HUES48 (cell line): Measurements from ENCODE around the gene ASB16.
A peak's percentile ranks its signal among the peaks of the same experiment; 100 is the strongest.

Experiments used
- H3K27ac ChIP-seq: one replicate; pipeline ENCODE4 v1.7.0; 2013; ENCODE audit warnings: low read depth, low read length, inconsistent platforms
- H3K27me3 ChIP-seq: 2 replicates; pipeline ENCODE4 v1.6.1; 2013; ENCODE audit warnings: mild to moderate bottlenecking, low read length; ENCODE audit not compliant: control insufficient read depth, insufficient read depth
- H3K36me3 ChIP-seq: 2 replicates; pipeline ENCODE4 v1.6.1; 2013; ENCODE audit warnings: low read length; ENCODE audit not compliant: control insufficient read depth, insufficient read depth
- H3K4me1 ChIP-seq: 2 replicates; pipeline ENCODE4 v1.6.1; 2013; ENCODE audit warnings: mild to moderate bottlenecking, low read length; ENCODE audit not compliant: control insufficient read depth, insufficient read depth
- H3K4me3 ChIP-seq: 2 replicates; pipeline ENCODE4 v1.5.1; 2013; ENCODE audit warnings: mild to moderate bottlenecking, low read depth, low read length
- H3K9ac ChIP-seq: 2 replicates; pipeline ENCODE4 v1.6.1; 2013; ENCODE audit warnings: mild to moderate bottlenecking, low read depth, low read length, moderate library complexity
- H3K9me3 ChIP-seq: 2 replicates; pipeline ENCODE4 v1.6.1; 2013; ENCODE audit warnings: low read length; ENCODE audit not compliant: control insufficient read depth, insufficient read depth

The ASB16 gene

DNA sequence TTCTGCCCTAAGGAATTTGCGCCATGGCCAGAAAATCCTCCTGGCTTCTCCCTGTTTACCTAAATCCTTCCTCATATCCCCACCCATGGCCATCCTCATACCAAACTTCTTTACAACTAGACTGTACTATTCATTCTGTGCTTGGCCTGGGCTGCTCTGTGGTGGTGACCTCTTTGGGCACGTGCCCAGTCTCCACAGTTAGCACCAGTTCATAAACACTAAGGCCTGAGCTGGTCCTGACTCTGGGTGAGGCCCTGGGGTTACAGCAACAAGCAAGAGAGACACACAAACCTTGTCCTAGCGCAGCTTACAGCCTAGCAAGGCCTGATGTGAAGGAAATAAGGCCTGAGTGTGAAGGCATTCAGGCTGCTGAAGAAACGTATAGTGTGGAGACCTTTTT is 32.3 kb downstream of the ASB16 start:
- Histone ChIP-seq H3K27ac (no peak overlapping the region), H3K4me3 (no peak overlapping the region), H3K9ac (no peak overlapping the region), H3K27me3 (no peaks in the 10 kb centered on the region), H3K4me1 (peaks cover 12% of the 10 kb centered on the region), H3K36me3 (peaks cover 13% of the 10 kb centered on the region), H3K9me3 (no peaks in the 10 kb centered on the region)

DNA sequence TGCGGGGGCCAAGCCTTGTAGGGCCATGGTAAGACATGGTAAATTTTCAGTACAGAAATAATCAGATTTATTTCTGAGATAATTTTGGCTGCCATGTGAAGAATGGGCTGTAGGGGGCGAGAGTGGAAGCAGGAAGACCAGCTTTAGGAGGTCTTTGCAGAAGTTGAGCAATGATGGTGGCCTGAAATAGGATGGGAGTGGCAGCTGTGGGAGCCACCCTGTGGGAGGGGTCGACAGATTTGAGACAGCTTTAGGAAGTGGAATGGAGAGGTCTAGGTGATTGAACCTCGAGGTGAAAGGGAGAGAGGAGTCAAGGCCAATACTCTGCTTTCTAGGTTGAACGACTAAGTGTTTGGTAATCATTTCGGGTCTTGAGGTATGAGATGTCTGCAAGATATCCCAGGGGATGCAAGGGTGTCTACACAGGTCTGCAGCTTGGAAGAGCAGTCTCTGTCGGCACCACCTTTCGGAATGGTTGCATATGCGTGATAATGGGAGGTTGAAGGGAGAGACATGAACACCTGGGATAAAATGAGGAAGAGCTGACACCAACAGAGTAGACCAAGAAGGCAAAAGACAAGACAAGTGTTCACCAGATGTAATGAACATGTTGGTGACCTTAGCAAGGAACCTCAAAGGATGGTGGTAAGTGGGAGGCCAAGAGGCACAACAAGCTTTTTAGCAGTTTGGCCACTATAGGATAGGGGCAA is 33.4 kb downstream of the ASB16 start:
- peaks cover 22% of the 10 kb centered on the region for H3K36me3 ChIP-seq
- peaks cover 5% of the 10 kb centered on the region for H3K4me1 ChIP-seq
- H3K4me3 ChIP-seq, result no peak overlapping the region
- no peak overlapping the region for H3K27ac ChIP-seq
- H3K9me3 ChIP-seq, result no peaks in the 10 kb centered on the region
- H3K9ac ChIP-seq, result no peak overlapping the region
- no peaks in the 10 kb centered on the region for H3K27me3 ChIP-seq

DNA sequence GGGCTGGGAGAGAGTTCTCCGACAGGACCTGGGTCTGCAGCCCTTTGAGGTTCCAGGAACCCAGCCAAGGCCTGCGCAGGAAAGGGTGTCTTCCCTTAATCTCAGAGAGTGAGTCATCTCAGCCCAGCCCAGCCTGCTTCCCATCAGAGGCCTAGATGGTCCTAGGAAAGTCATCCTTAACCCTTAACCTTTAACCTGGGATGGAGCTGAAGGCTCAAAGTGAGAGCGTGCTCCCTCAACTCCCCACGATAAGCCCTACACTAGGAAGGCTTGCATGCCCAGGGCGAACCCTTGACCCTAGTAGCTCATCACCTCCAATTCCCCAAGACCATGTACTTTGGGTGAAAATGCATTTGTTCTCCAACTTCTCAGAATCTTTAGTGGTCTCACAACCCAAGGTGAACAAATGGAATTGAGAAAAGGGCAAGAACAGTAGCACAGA is 34.0 kb downstream of the ASB16 start:
- H3K9me3 ChIP-seq, result no peaks in the 10 kb centered on the region
- H3K4me1 ChIP-seq, result peaks cover 5% of the 10 kb centered on the region
- no peak overlapping the region for H3K27ac ChIP-seq
- no peak overlapping the region for H3K4me3 ChIP-seq
- H3K9ac ChIP-seq, result no peak overlapping the region
- H3K36me3 ChIP-seq, result peaks cover 27% of the 10 kb centered on the region
- no peaks in the 10 kb centered on the region for H3K27me3 ChIP-seq

DNA sequence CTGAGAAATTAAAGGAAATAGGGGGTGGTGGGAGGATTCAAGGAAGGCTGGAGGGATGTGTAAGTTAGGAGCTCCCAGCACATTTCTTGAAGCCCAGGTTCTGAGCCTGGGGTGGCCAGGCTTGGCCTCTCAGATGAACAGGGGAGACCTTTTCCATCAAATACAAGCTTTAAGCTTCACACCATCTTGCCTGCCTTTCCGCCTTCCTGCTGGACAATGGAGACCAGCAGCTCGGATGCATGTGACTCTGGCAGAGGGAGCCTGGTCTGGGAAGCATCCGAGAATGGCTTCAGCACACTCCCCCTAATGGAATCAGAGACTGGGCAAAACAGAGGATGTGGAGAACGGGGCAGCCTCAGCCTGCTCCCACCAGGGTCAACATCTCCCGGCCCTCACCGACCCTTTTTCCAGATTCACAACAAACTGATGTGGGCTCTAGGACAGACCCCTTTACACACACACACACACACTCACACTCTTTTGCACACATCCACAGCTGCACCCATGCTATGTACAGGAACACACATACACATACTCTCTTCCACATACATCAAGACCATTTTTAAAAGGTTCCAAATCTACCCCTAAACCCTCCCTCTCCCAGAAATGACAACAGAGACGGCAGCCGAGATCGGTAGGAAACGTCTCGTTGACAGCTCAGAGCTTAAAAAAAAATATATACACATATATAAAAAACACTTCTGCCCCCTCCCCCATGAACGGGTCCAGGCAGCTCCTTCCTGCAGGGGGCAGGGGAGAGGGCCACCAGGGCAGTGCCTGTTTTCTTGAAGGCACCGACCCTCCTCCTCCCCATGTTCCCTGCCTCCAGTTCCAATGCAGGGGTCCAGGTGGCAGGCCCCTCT is 35.7 kb downstream of the ASB16 start:
- Histone ChIP-seq H3K4me3 (no peak overlapping the region), H3K27ac (no peak overlapping the region), H3K9me3 (no peaks in the 10 kb centered on the region), H3K36me3 (peaks cover 39% of the 10 kb centered on the region), H3K27me3 (no peaks in the 10 kb centered on the region), H3K9ac (no peak overlapping the region), H3K4me1 (peaks cover 5% of the 10 kb centered on the region)

DNA sequence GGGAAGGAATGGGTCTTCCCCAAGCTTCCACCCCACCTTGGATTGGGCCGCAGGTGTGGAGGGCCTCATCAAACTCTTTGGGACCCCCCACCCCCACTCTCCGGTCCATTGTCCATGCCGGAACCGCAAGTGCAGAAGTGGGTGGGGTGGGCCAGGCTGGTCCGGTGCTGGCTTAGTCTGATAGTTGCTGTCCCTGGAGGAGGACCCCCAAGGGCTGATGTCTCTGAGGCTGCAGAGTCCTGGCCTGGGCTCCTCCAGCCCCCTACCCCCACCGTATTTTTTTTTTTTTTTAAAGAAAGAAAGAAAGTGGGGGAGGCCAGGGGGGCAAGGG is 36.3 kb downstream of the ASB16 start:
- peaks cover 5% of the 10 kb centered on the region for H3K4me1 ChIP-seq

DNA sequence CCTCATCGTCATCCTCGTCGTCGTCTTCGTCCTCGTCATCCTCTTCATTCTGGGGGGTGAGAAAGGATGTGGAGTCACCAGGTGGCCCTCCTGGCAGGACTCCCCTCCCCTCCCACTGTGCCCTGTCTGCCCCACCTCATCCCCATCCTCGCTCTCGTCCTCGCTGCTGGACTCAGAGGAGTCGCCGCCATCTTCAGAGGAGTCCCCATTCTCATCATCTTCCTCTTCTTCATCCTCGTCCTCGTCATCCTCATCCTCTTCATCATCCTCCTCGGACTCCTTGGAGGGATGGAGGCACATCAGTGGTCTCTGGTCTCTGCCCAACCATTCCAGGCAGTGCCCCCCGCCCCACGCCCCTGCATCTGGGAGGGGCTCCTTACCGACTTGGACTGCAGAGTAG is 36.8 kb downstream of the ASB16 start:
- Histone ChIP-seq H3K27ac (no peak overlapping the region), H3K27me3 (no peaks in the 10 kb centered on the region), H3K4me1 (peaks cover 5% of the 10 kb centered on the region), H3K36me3 (peaks cover 45% of the 10 kb centered on the region), H3K4me3 (no peak overlapping the region), H3K9me3 (no peaks in the 10 kb centered on the region), H3K9ac (no peak overlapping the region)

More for the DNA sequence above, 36.3 kb downstream of the ASB16 start:
- Histone ChIP-seq H3K9me3 (no peaks in the 10 kb centered on the region), H3K27ac (no peak overlapping the region), H3K9ac (no peak overlapping the region), H3K4me3 (no peak overlapping the region), H3K27me3 (no peaks in the 10 kb centered on the region), H3K36me3 (peaks cover 45% of the 10 kb centered on the region)

DNA sequence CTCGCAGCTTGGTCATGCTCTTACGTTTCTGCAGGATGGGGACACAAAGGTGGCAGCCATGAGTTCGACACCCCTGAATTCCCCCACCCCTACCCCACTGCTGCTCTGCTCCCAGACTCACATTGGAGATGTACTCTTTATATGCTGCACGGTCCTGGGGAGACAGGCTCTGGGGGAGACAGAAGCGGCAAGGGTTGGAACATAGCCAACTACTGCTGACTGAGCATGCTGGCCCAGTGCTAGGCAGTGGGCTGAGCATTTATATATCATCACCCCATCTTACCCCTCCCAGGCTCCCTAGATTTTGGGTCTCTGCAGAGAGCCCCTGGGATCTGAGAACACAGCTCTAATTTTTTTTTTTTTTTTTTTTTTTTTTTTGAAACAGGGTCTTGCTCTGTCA is 37.2 kb downstream of the ASB16 start:
- Histone ChIP-seq H3K4me3 (no peak overlapping the region), H3K27me3 (no peaks in the 10 kb centered on the region), H3K4me1 (peaks cover 5% of the 10 kb centered on the region), H3K9ac (no peak overlapping the region), H3K27ac (no peak overlapping the region), H3K9me3 (no peaks in the 10 kb centered on the region), H3K36me3 (peaks cover 48% of the 10 kb centered on the region)

DNA sequence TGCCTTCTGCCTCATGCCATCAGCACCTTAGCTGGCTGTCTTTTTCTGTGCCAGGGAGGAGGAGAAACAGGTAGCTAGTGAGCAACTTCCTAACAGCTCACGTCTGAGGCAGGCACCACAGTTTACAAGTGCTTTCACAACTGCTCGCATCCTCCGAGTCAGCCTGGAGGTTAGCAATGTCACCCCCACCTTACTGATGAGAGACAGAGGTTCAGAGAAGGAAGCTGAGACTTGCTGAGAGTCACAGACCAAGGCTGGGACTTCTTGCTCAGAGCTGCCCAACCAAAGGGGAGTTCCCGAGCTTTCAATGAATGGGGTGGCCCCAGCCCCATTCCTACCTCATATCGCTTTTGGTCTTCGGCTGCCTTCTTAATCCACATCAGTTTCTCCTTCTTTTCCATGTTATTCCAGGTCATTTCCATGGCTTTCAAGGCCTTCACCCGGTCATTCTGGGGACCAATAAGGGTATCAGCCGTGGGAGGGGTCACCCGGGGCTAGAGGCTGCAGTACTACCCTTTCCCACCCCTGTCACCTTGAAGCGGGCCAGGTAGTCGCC is 39.4 kb downstream of the ASB16 start:
- Histone ChIP-seq H3K27ac (no peak overlapping the region), H3K9me3 (no peaks in the 10 kb centered on the region), H3K4me1 (no peaks in the 10 kb centered on the region), H3K27me3 (no peaks in the 10 kb centered on the region), H3K9ac (no peak overlapping the region), H3K4me3 (no peak overlapping the region), H3K36me3 (peaks cover 69% of the 10 kb centered on the region)

DNA sequence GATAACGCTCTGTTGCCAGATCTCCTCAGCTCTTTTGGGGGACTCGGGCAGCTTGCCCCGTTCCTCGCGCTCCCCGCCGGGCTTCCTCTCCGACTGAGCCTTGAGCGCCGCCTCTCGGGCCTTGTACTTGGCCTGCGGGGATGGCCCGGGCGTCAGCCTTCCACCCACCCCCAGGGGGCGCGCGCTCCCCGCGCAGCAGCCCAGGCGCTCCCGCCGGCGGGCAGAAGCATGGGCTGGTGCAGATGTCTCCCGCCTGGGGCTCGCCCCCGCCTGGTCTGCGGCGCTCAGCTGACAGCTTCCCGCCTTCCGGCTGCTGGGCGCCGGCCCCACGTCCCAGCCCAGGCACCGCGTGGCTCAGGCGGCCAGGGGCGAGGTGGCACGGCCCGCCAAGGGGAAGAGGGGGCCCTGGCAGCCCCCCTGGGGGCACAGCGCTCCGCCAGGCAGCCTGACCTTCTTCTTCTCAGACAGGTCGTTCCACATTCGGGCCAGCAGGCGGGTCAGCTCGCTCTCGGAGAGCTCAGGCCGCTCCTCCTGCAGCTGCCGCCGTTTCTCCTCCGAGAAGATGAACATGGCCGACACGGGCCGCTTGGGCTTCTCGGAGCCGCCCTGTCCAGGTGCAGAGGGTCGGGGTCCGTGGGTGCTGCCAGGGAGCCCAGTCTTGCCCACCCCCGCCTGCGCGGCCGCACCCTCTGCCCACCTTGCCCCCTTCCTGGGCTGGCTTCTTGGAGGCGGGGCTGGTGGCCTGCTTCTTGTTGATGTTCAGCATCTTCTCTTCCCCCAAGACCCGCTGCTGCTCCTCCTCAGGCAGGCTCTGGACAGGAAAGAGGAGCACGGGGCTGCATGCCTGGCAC is 40.1 kb downstream of the ASB16 start:
- no peaks in the 10 kb centered on the region for H3K27me3 ChIP-seq
- peaks cover 76% of the 10 kb centered on the region for H3K36me3 ChIP-seq
- no peak overlapping the region for H3K4me3 ChIP-seq
- peak overlapping the region; percentile 73 for H3K27ac ChIP-seq
- H3K9ac ChIP-seq, result no peak overlapping the region
- H3K9me3 ChIP-seq, result no peaks in the 10 kb centered on the region
- H3K4me1 ChIP-seq, result no peaks in the 10 kb centered on the region

DNA sequence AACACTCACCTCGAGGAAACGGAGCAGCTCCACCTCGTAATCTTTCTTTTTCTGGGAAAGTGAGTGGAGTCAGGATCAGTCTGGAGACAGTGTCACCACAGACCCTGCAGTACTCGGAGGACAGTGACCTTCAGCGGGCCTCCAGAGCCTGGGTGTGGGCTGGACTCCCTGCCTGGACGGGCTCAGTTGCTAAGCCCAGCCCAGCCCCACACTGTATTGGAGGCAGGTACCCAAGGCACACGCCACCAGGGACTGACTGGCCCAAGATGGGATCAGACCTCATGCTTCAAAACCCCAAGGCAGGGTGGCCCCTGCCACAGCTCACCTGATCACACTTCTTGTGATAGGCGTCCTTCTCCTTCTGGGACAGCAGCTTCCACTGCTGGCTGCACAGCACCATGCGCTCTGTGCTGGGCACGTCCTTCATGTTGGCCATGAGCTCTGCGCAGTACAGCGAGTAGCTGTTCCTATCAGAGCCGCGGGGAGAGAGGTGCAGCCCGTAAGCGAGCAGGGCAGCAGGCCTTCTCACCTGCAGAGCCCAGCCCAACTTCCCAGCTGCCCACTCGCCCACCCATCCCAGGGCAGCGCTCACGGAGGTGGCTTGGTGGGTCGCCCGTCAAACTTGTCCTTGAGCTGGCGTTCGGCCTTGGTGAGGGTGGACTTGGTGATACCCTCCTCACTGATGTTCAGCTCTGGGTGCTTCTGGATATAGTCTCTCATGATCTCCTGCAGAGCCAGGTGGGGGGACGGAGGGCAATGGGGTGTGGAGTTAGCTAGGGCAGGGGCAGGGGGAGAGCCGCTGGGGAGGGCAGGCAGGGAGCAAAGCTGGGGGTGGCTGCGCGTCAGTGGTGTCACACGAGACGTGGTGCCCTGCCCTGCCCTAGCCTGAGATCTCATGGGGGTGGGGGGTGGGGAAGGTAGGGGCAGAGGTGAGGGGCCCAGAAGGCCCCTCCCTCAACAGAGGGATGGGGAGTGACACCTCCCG is 41.1 kb downstream of the ASB16 start:
- peaks cover 86% of the 10 kb centered on the region for H3K36me3 ChIP-seq
- no peaks in the 10 kb centered on the region for H3K4me1 ChIP-seq
- H3K9ac ChIP-seq, result no peak overlapping the region
- H3K9me3 ChIP-seq, result no peaks in the 10 kb centered on the region
- peak overlapping the region; percentile 73 for H3K27ac ChIP-seq
- H3K4me3 ChIP-seq, result no peak overlapping the region
- no peaks in the 10 kb centered on the region for H3K27me3 ChIP-seq
